Endodermal cell (in vitro differentiated cells): ENCODE data around the gene FDX2. TPM values are rescaled to one million over a fixed set of nuclear protein-coding genes. Genes with fewer than 3 reads are reported as not detected.

ENCODE experiments used
- DNase-seq: peaks from one replicate; pipeline ENCODE4 v3.0.0-alpha.2; 2017
- H3K27ac ChIP-seq: 2 replicates; pipeline ENCODE4 v1.5.1; 2013; ENCODE audit warnings: mild to moderate bottlenecking, low read depth, low read length, moderate library complexity
- H3K27me3 ChIP-seq: 2 replicates; pipeline ENCODE4 v1.6.1; 2013; ENCODE audit warnings: mild to moderate bottlenecking, low read length, moderate library complexity; ENCODE audit not compliant: insufficient read depth, control insufficient read depth, poor library complexity, severe bottlenecking
- H3K36me3 ChIP-seq: 2 replicates; pipeline ENCODE4 v1.7.0; 2013; ENCODE audit warnings: mild to moderate bottlenecking, low read length, moderate library complexity; ENCODE audit not compliant: control insufficient read depth, insufficient read depth
- H3K4me1 ChIP-seq: one replicate; pipeline ENCODE4 v1.7.0; 2013; ENCODE audit warnings: low read length; ENCODE audit not compliant: control insufficient read depth, insufficient read depth
- H3K4me3 ChIP-seq: 2 replicates; pipeline ENCODE4 v1.5.1; 2013; ENCODE audit warnings: mild to moderate bottlenecking, low read length, moderate library complexity
- H3K9ac ChIP-seq: 2 replicates; pipeline ENCODE4 v1.6.1; 2013; ENCODE audit warnings: mild to moderate bottlenecking, low read length, moderate library complexity; ENCODE audit not compliant: poor library complexity, severe bottlenecking; ENCODE audit errors: extremely low read depth
- H3K9me3 ChIP-seq: 2 replicates; pipeline ENCODE4 v1.6.1; 2013; ENCODE audit warnings: mild to moderate bottlenecking, low read length, moderate library complexity; ENCODE audit not compliant: control insufficient read depth
- H3K27ac Mint-ChIP-seq: 2 replicates; pipeline ENCODE4 v1.8.0; 2020; ENCODE audit warnings: mixed read lengths
- H3K27me3 Mint-ChIP-seq: 2 replicates; pipeline ENCODE4 v1.8.0; 2021; ENCODE audit warnings: mild to moderate bottlenecking, mixed read lengths; ENCODE audit not compliant: insufficient read depth
- H3K36me3 Mint-ChIP-seq: 2 replicates; pipeline ENCODE4 v1.8.0; 2020; ENCODE audit warnings: low read depth, mixed read lengths
- H3K4me1 Mint-ChIP-seq: 2 replicates; pipeline ENCODE4 v1.8.0; 2020; ENCODE audit warnings: mixed read lengths
- H3K4me3 Mint-ChIP-seq: 2 replicates; pipeline ENCODE4 v1.8.0; 2020; ENCODE audit warnings: mild to moderate bottlenecking, moderate library complexity, mixed read lengths
- H3K9me3 Mint-ChIP-seq: 2 replicates; pipeline ENCODE4 v1.8.0; 2020; ENCODE audit warnings: mild to moderate bottlenecking, mixed read lengths
- CTCF ChIP-seq: fragments of 200-600 bp; sonication (generic); conservative IDR thresholded peaks from 2 replicates; pipeline ENCODE4 v1.5.0; 2021; ENCODE audit warnings: antibody characterized with exemption, mild to moderate bottlenecking
- WGBS, 2 experiments: methylation state at CpG; one replicate each; pipeline versions ENCODE4 v1.1.5 to v1.1.7; 2013; ENCODE audit warnings: missing lambda C conversion rate in 2 of 2, mixed read lengths in 1 of 2; ENCODE audit not compliant: insufficient coverage in 1 of 2, insufficient read length in 1 of 2; 5-methylcytosine and 5-hydroxymethylcytosine counted together
- total RNA-seq, 2 donors: library from RNA; stranded (reverse); fragmentation: NEBNext Ultra II Directional in 1 of 2; extraction: Animal tissue kit (Norgen Biotek cat#: 25700) in 1 of 2; gene quantifications; 2 replicates in 1 of 2; 3 replicates in 1 of 2; pipeline ENCODE4 v1.2.1, GENCODE V29; 2021

FDX2 gene
- total RNA-seq, 2 donors from 2014 or later: 23.2 to 25.9 TPM

- H3K36me3 ChIP-seq: no peaks in the 10 kb centered on the region
- H3K27me3 ChIP-seq: peaks cover 52% of the 10 kb centered on the region
- DNase-seq: no peak
- peaks cover 55% of the 10 kb centered on the region for H3K27me3 Mint-ChIP-seq
- 91 to 100% methylated on average over 3 to 4 of the region's 4 CpGs for WGBS, 2 experiments
- H3K9me3 Mint-ChIP-seq: peaks cover 3% of the 10 kb centered on the region
- H3K4me3 Mint-ChIP-seq: no peak overlapping the region
- H3K9me3 ChIP-seq: no peaks in the 10 kb centered on the region
- H3K4me3 ChIP-seq: no peak overlapping the region
- H3K9ac ChIP-seq: no peak overlapping the region
- H3K4me1 Mint-ChIP-seq: peaks cover 3% of the 10 kb centered on the region
- TF ChIP-seq CTCF: no peak
- H3K27ac ChIP-seq: no peak overlapping the region
- no peak overlapping the region for H3K27ac Mint-ChIP-seq
- H3K4me1 ChIP-seq: no peaks in the 10 kb centered on the region
- no peaks in the 10 kb centered on the region for H3K36me3 Mint-ChIP-seq
Measured at GRCh38 chr19:10285393-10285792, 30.4 kb downstream of the FDX2 start.

DNA sequence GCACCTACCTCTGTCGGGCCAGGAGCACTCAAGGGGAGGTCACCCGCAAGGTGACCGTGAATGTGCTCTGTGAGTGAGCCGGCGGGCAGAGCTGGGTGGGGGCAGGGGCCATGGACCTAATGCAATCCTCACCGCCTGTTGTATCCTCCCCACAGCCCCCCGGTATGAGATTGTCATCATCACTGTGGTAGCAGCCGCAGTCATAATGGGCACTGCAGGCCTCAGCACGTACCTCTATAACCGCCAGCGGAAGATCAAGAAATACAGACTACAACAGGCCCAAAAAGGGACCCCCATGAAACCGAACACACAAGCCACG, 30.9 kb downstream of the FDX2 start:
- H3K27ac Mint-ChIP-seq: no peak overlapping the region
- no peaks in the 10 kb centered on the region for H3K4me1 Mint-ChIP-seq
- peaks cover 2% of the 10 kb centered on the region for H3K9me3 Mint-ChIP-seq
- WGBS, 2 experiments: 94 to 97% methylated on average over 13 of the region's 13 CpGs
- Histone ChIP-seq H3K36me3 (no peaks in the 10 kb centered on the region), H3K9ac (no peak overlapping the region), H3K27me3 (peaks cover 48% of the 10 kb centered on the region), H3K4me3 (no peak overlapping the region), H3K4me1 (no peaks in the 10 kb centered on the region), H3K9me3 (no peaks in the 10 kb centered on the region), H3K27ac (no peak overlapping the region)
- H3K36me3 Mint-ChIP-seq: no peaks in the 10 kb centered on the region
- H3K27me3 Mint-ChIP-seq: peaks cover 50% of the 10 kb centered on the region
- DNase-seq: no peak
- H3K4me3 Mint-ChIP-seq: no peak overlapping the region
- TF ChIP-seq CTCF: no peak

- Histone ChIP-seq H3K27ac (no peak overlapping the region), H3K36me3 (no peaks in the 10 kb centered on the region), H3K9me3 (no peaks in the 10 kb centered on the region), H3K9ac (no peak overlapping the region), H3K4me1 (no peaks in the 10 kb centered on the region), H3K27me3 (peaks cover 42% of the 10 kb centered on the region), H3K4me3 (no peak overlapping the region)
- peaks cover 2% of the 10 kb centered on the region for H3K9me3 Mint-ChIP-seq
- no peaks in the 10 kb centered on the region for H3K36me3 Mint-ChIP-seq
- H3K4me3 Mint-ChIP-seq: no peak overlapping the region
- no peak for DNase-seq
- no peak for TF ChIP-seq CTCF
- no peaks in the 10 kb centered on the region for H3K4me1 Mint-ChIP-seq
- no peak overlapping the region for H3K27ac Mint-ChIP-seq
- peaks cover 46% of the 10 kb centered on the region for H3K27me3 Mint-ChIP-seq
- 91 to 93% methylated on average over 24 to 34 of the region's 34 CpGs for WGBS, 2 experiments
Measured at GRCh38 chr19:10284065-10284959, 31.5 kb downstream of the FDX2 start.
